ENCODE data around the gene BCL2L13. TPM values are rescaled to one million over a fixed set of nuclear protein-coding genes. Genes with fewer than 3 reads are reported as not detected.

The BCL2L13 gene
- total and polyA plus RNA-seq, 2 experiments from 2014 or later = 34.4 to 38.6 TPM

GRCh38 chr22:17592201-17592600, 46.4 kb upstream of the BCL2L13 start:
- Histone ChIP-seq H3K4me3 (no peak overlapping the region), H3K9me3 (ENCODE audit: low read depth) (no peaks in the 10 kb centered on the region), H3K4me2 (no peak overlapping the region), H3K27ac (no peak overlapping the region), H2AFZ (no peak overlapping the region), H3K79me2 (no peaks in the 10 kb centered on the region), H3K36me3 (replicated peaks; ENCODE audit: insufficient read depth, low read depth) (peaks cover 4% of the 10 kb centered on the region), H3K9me2 (replicated peaks; ENCODE audit: insufficient read depth) (no peaks in the 10 kb centered on the region), H3K4me1 (ENCODE audit: insufficient read depth) (no peaks in the 10 kb centered on the region), H4K20me1 (ENCODE audit: insufficient read depth, poor library complexity, severe bottlenecking) (peaks cover 4% of the 10 kb centered on the region), H3K27me3 (no peaks in the 10 kb centered on the region)
- no peak for DNase-seq (ENCODE audit: low spot score)
- WGBS (ENCODE audit: low lambda C conversion rate, missing lambda C conversion rate) = 90% methylated on average over 5 of the region's 5 CpGs
- TF ChIP-seq CTCF (IDR thresholded peaks at IDR 0.05; ENCODE audit: poor library complexity) = no peak
- TF ChIP-seq EZH2 (IDR thresholded peaks at IDR 0.05; ENCODE audit: borderline replicate concordance) = no peak
- TF ChIP-seq EZH2phosphoT487 (IDR thresholded peaks at IDR 0.05; ENCODE audit: low read depth, severe bottlenecking, unreplicated experiment) = no peak

- Histone ChIP-seq H3K27me3 (no peaks in the 10 kb centered on the region), H2AFZ (no peak overlapping the region), H3K9me3 (ENCODE audit: low read depth) (no peaks in the 10 kb centered on the region), H3K79me2 (peaks cover under 1% of the 10 kb centered on the region), H4K20me1 (ENCODE audit: insufficient read depth, poor library complexity, severe bottlenecking) (peaks cover 4% of the 10 kb centered on the region), H3K4me1 (ENCODE audit: insufficient read depth) (peaks cover 2% of the 10 kb centered on the region), H3K4me2 (no peak overlapping the region), H3K9me2 (replicated peaks; ENCODE audit: insufficient read depth) (no peaks in the 10 kb centered on the region), H3K4me3 (no peak overlapping the region), H3K27ac (no peak overlapping the region), H3K36me3 (replicated peaks; ENCODE audit: insufficient read depth, low read depth) (peaks cover 4% of the 10 kb centered on the region)
- no peak for TF ChIP-seq EZH2phosphoT487 (IDR thresholded peaks at IDR 0.05; ENCODE audit: low read depth, severe bottlenecking, unreplicated experiment)
- no peak for TF ChIP-seq EZH2 (IDR thresholded peaks at IDR 0.05; ENCODE audit: borderline replicate concordance)
- TF ChIP-seq CTCF (IDR thresholded peaks at IDR 0.05; ENCODE audit: poor library complexity) = no peak
- 95% methylated on average over 6 of the region's 6 CpGs for WGBS (ENCODE audit: low lambda C conversion rate, missing lambda C conversion rate)
- no peak for DNase-seq (ENCODE audit: low spot score)
These were observed 42.3 kb upstream of the BCL2L13 start for GRCh38 chr22:17596226-17596625.

GRCh38 chr22:17597217-17597616, 41.3 kb upstream of the BCL2L13 start:
- peak overlapping the region; percentile 46 for H3K27ac ChIP-seq
- no peak overlapping the region for H3K4me3 ChIP-seq
- H3K9me2 ChIP-seq (replicated peaks; ENCODE audit: insufficient read depth) = no peaks in the 10 kb centered on the region
- H3K4me2 ChIP-seq = no peak overlapping the region
- 83% methylated on average over 2 of the region's 2 CpGs for WGBS (ENCODE audit: low lambda C conversion rate, missing lambda C conversion rate)
- peaks cover 7% of the 10 kb centered on the region for H4K20me1 ChIP-seq (ENCODE audit: insufficient read depth, poor library complexity, severe bottlenecking)
- no peak for DNase-seq (ENCODE audit: low spot score)
- peaks cover 10% of the 10 kb centered on the region for H3K79me2 ChIP-seq
- no peak for TF ChIP-seq EZH2 (IDR thresholded peaks at IDR 0.05; ENCODE audit: borderline replicate concordance)
- no peak for TF ChIP-seq EZH2phosphoT487 (IDR thresholded peaks at IDR 0.05; ENCODE audit: low read depth, severe bottlenecking, unreplicated experiment)
- TF ChIP-seq CTCF (IDR thresholded peaks at IDR 0.05; ENCODE audit: poor library complexity) = no peak
- no peaks in the 10 kb centered on the region for H3K9me3 ChIP-seq (ENCODE audit: low read depth)
- H2AFZ ChIP-seq = no peak overlapping the region
- H3K4me1 ChIP-seq (ENCODE audit: insufficient read depth) = peaks cover 3% of the 10 kb centered on the region
- H3K27me3 ChIP-seq = no peaks in the 10 kb centered on the region
- no peaks in the 10 kb centered on the region for H3K36me3 ChIP-seq (replicated peaks; ENCODE audit: insufficient read depth, low read depth)

- no peak overlapping the region for H3K4me2 ChIP-seq
- H4K20me1 ChIP-seq (ENCODE audit: insufficient read depth, poor library complexity, severe bottlenecking) = peaks cover 12% of the 10 kb centered on the region
- H2AFZ ChIP-seq = no peak overlapping the region
- TF ChIP-seq EZH2 (IDR thresholded peaks at IDR 0.05; ENCODE audit: borderline replicate concordance) (no peak), EZH2phosphoT487 (IDR thresholded peaks at IDR 0.05; ENCODE audit: low read depth, severe bottlenecking, unreplicated experiment) (no peak), CTCF (IDR thresholded peaks at IDR 0.05; ENCODE audit: poor library complexity) (no peak)
- DNase-seq (ENCODE audit: low spot score) = no peak
- peaks cover 21% of the 10 kb centered on the region for H3K79me2 ChIP-seq
- no peaks in the 10 kb centered on the region for H3K9me3 ChIP-seq (ENCODE audit: low read depth)
- no peaks in the 10 kb centered on the region for H3K27me3 ChIP-seq
- peaks cover 3% of the 10 kb centered on the region for H3K4me1 ChIP-seq (ENCODE audit: insufficient read depth)
- no peaks in the 10 kb centered on the region for H3K36me3 ChIP-seq (replicated peaks; ENCODE audit: insufficient read depth, low read depth)
- no peak overlapping the region for H3K27ac ChIP-seq
- H3K9me2 ChIP-seq (replicated peaks; ENCODE audit: insufficient read depth) = no peaks in the 10 kb centered on the region
- no peak overlapping the region for H3K4me3 ChIP-seq
- WGBS (ENCODE audit: low lambda C conversion rate, missing lambda C conversion rate) = 86% methylated on average over 4 of the region's 4 CpGs
These were observed 40.2 kb upstream of the BCL2L13 start for GRCh38 chr22:17598318-17598717.

Data from hepatocyte (in vitro differentiated cells).